ENCODE measurements around the gene GLI2. TPM values are rescaled to one million over a fixed set of nuclear protein-coding genes. Genes with fewer than 3 reads are reported as not detected.

Gene GLI2
- total and polyA plus RNA-seq, 2 donors (not counting 1 experiment from before 2014, with no cell fraction given): 2.8 to 3.3 TPM

DNA sequence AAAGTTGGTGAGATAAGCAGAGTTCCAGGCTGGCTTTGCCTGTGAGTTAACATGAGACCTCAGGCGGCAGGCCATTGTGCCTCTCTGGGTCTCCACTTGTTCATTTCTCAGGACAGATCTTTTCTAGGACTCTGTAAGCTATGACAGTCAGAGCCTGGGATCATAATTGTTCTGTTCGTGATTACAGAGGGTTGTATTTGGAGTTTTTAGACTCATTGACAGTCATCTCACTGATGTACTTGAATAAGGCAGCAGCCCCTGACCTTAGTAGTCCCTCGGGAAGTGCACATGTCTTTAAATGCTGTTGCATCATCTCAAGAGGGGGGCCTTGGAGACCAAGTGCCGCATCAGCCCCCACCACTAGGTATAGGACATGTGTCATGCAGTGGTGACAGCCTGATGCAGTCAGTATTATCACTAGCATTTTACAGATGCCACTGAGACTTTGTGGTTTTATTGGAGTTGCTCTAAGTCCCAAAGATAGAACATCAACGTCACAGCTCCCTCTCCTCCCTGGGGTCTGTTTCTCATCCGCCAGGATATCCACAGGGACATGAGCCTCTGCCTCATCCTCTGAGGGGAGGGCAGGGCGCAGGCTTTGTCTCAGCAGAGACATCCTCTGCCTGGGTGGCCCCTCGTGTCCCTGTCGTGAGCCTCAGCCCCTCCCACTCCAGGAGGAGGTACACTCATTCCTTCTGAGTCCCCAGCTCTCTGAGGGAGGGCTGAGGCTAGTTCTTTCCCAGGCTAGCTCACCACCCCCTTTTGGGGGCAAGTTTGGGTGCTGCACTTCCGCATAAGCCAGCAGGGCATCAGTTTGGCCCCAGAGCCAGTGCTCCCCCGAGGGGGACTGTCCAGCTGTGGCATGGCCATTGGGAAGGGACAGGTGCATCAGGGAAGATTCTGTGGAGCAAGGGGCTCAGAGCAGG, 14.1 kb downstream of the GLI2 start:
- H3K9ac ChIP-seq (ENCODE audit: insufficient read depth, low read length): no peak overlapping the region
- no peaks in the 10 kb centered on the region for H3K4me1 ChIP-seq (ENCODE audit: control insufficient read depth, extremely low read depth, insufficient read depth, low read length)
- no peak overlapping the region for H2AFZ ChIP-seq (ENCODE audit: low read length)
- DNase-seq (ENCODE audit: low read depth in 2 of 2): peak in 1 of 2 donors; percentile 58
- no peaks in the 10 kb centered on the region for H3K9me3 ChIP-seq (ENCODE audit: control insufficient read depth, insufficient read depth, low read depth, low read length)
- H3K27me3 ChIP-seq (ENCODE audit: control insufficient read depth, insufficient read depth, low read length): no peaks in the 10 kb centered on the region
- TF ChIP-seq, protein P1, sequence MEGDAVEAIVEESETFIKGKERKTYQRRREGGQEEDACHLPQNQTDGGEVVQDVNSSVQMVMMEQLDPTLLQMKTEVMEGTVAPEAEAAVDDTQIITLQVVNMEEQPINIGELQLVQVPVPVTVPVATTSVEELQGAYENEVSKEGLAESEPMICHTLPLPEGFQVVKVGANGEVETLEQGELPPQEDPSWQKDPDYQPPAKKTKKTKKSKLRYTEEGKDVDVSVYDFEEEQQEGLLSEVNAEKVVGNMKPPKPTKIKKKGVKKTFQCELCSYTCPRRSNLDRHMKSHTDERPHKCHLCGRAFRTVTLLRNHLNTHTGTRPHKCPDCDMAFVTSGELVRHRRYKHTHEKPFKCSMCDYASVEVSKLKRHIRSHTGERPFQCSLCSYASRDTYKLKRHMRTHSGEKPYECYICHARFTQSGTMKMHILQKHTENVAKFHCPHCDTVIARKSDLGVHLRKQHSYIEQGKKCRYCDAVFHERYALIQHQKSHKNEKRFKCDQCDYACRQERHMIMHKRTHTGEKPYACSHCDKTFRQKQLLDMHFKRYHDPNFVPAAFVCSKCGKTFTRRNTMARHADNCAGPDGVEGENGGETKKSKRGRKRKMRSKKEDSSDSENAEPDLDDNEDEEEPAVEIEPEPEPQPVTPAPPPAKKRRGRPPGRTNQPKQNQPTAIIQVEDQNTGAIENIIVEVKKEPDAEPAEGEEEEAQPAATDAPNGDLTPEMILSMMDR (conservative IDR thresholded peaks at IDR 0.05 in 1 of 2, IDR thresholded peaks at IDR 0.05 in 1 of 2; ENCODE audit: low read depth in 1 of 2, low read length in 2 of 2): no peak
- TF ChIP-seq EZH2 (IDR thresholded peaks at IDR 0.05; ENCODE audit: low read length, missing control alignments): no peak
- peaks cover 34% of the 10 kb centered on the region for H3K79me2 ChIP-seq (ENCODE audit: control insufficient read depth, insufficient read depth, low read length)
- no peak overlapping the region for H3K4me3 ChIP-seq (replicated peaks in 1 of 4; ENCODE audit: control extremely low read depth in 1 of 4, insufficient read depth in 1 of 4, low read depth in 3 of 4, low read length in 4 of 4)
- no peaks in the 10 kb centered on the region for H4K20me1 ChIP-seq (ENCODE audit: control insufficient read depth, extremely low read depth, insufficient read depth, low read length)
- H3K36me3 ChIP-seq (ENCODE audit: control insufficient read depth, insufficient read depth, low read length): no peaks in the 10 kb centered on the region
- H3K27ac ChIP-seq (ENCODE audit: insufficient read depth, low read length): no peak overlapping the region
- H3K4me2 ChIP-seq (ENCODE audit: extremely low read depth, insufficient read depth, low read length): no peak overlapping the region

DNA sequence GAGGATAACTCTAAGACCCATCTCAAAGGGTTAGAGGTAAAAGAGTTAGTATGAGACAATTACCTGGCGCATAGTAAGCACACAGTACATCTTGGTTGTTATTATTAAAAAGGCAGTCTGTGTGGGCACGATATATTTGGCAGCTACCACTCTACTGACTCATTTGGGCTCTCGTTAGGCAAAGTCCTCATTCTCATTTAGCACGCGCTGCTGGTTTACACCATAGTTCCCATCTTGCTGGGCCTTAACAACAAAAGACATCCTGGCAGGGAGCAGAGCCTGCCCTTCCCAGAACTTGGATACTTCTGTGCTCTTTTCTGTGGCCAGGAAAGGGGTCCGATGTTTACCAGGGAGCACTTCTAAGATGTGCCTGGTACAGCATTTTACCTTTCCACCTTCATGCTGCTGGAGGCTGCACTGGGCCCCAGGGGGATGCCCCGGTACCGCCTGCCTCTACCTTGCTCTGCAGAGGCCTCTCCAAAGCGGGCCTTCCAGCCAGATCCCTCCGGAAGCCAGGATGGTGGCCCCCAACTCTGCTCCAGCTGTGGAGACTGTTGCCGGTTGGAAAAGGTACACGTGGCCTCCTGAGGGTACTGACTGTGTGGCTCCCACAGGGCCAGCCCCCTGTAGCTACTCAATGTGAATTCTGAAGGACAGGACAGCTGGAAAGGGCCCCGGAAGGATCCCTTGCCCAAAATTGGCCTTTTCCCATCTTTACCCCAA, 15.0 kb downstream of the GLI2 start:
- H3K27me3 ChIP-seq (ENCODE audit: control insufficient read depth, insufficient read depth, low read length): no peaks in the 10 kb centered on the region
- H3K9ac ChIP-seq (ENCODE audit: insufficient read depth, low read length): no peak overlapping the region
- peak in 1 of 2 donors; percentile 73 for DNase-seq (ENCODE audit: low read depth in 2 of 2)
- no peak overlapping the region for H3K27ac ChIP-seq (ENCODE audit: insufficient read depth, low read length)
- TF ChIP-seq, protein P1 (conservative IDR thresholded peaks at IDR 0.05 in 1 of 2, IDR thresholded peaks at IDR 0.05 in 1 of 2; ENCODE audit: low read depth in 1 of 2, low read length in 2 of 2): no peak
- no peak for TF ChIP-seq EZH2 (IDR thresholded peaks at IDR 0.05; ENCODE audit: low read length, missing control alignments)
- no peaks in the 10 kb centered on the region for H3K9me3 ChIP-seq (ENCODE audit: control insufficient read depth, insufficient read depth, low read depth, low read length)
- no peaks in the 10 kb centered on the region for H3K4me1 ChIP-seq (ENCODE audit: control insufficient read depth, extremely low read depth, insufficient read depth, low read length)
- no peaks in the 10 kb centered on the region for H3K36me3 ChIP-seq (ENCODE audit: control insufficient read depth, insufficient read depth, low read length)
- H4K20me1 ChIP-seq (ENCODE audit: control insufficient read depth, extremely low read depth, insufficient read depth, low read length): no peaks in the 10 kb centered on the region
- peaks cover 28% of the 10 kb centered on the region for H3K79me2 ChIP-seq (ENCODE audit: control insufficient read depth, insufficient read depth, low read length)
- no peak overlapping the region for H3K4me2 ChIP-seq (ENCODE audit: extremely low read depth, insufficient read depth, low read length)
- H2AFZ ChIP-seq (ENCODE audit: low read length): no peak overlapping the region
- no peak overlapping the region for H3K4me3 ChIP-seq (replicated peaks in 1 of 4; ENCODE audit: control extremely low read depth in 1 of 4, insufficient read depth in 1 of 4, low read depth in 3 of 4, low read length in 4 of 4)

DNA sequence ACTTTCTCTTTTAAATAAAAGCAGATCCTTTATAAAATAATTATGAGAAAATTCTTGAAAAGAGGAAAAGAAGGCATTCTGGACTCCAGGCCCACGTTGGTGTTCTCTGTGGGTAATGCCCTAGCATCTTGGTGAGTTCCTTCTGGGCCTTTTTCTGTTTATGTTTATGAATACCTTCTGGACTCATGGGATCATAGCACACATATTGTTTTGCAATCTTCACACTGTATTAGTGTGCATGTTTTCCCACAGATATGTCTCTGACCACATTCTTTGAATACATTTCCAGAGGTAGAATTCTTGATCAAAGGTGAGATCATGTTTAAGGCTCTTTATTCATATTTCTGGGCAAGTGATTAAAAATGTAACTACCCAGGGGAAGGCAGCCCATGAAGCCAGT, 15.9 kb downstream of the GLI2 start:
- Histone ChIP-seq H3K27ac (ENCODE audit: insufficient read depth, low read length) (no peak overlapping the region), H4K20me1 (ENCODE audit: control insufficient read depth, extremely low read depth, insufficient read depth, low read length) (no peaks in the 10 kb centered on the region), H3K36me3 (ENCODE audit: control insufficient read depth, insufficient read depth, low read length) (no peaks in the 10 kb centered on the region), H2AFZ (ENCODE audit: low read length) (no peak overlapping the region), H3K4me1 (ENCODE audit: control insufficient read depth, extremely low read depth, insufficient read depth, low read length) (no peaks in the 10 kb centered on the region), H3K4me2 (ENCODE audit: extremely low read depth, insufficient read depth, low read length) (no peak overlapping the region), H3K79me2 (ENCODE audit: control insufficient read depth, insufficient read depth, low read length) (peaks cover 24% of the 10 kb centered on the region), H3K9ac (ENCODE audit: insufficient read depth, low read length) (no peak overlapping the region), H3K4me3 (replicated peaks in 1 of 4; ENCODE audit: control extremely low read depth in 1 of 4, insufficient read depth in 1 of 4, low read depth in 3 of 4, low read length in 4 of 4) (no peak overlapping the region), H3K9me3 (ENCODE audit: control insufficient read depth, insufficient read depth, low read depth, low read length) (no peaks in the 10 kb centered on the region), H3K27me3 (ENCODE audit: control insufficient read depth, insufficient read depth, low read length) (no peaks in the 10 kb centered on the region)
- DNase-seq (ENCODE audit: low read depth in 2 of 2): peak; percentile 19 to 47
- no peak for TF ChIP-seq EZH2 (IDR thresholded peaks at IDR 0.05; ENCODE audit: low read length, missing control alignments)
- TF ChIP-seq, protein P1 (conservative IDR thresholded peaks at IDR 0.05 in 1 of 2, IDR thresholded peaks at IDR 0.05 in 1 of 2; ENCODE audit: low read depth in 1 of 2, low read length in 2 of 2): no peak

Measured in fibroblast of lung (primary cell).